HepG2 (cell line): ENCODE measurements around the gene NEK5. TPM values are rescaled to one million over a fixed set of nuclear protein-coding genes. Genes with fewer than 3 reads are reported as not detected.

Experiments
- ATF2 ChIP-seq: sonication (generic); formaldehyde crosslinking; IDR thresholded peaks from 2 replicates; pipeline ENCODE4 v1.4.0; 2020; ENCODE audit warnings: missing genetic modification reagents
- DDIT3 ChIP-seq: sonication (generic); formaldehyde crosslinking; IDR thresholded peaks from 2 replicates; pipeline ENCODE4 v1.4.0; 2020; ENCODE audit warnings: mild to moderate bottlenecking, missing genetic modification reagents
- EP300 ChIP-seq, 3 experiments: sonication (generic) in 1 of 3; formaldehyde crosslinking in 1 of 3; IDR thresholded peaks; 2 replicates each; pipeline versions ENCODE4 v1.5.1 to v1.6.1; 2011 to 2020; ENCODE audit warnings: low read depth in 2 of 3, low read length in 2 of 3, borderline replicate concordance in 1 of 3, improper control_type of control experiment in 1 of 3, mild to moderate bottlenecking in 1 of 3, missing genetic modification reagents in 1 of 3, moderate library complexity in 1 of 3
- GATAD1 ChIP-seq: IDR thresholded peaks from 2 replicates; pipeline ENCODE4 v1.6.1; 2016; ENCODE audit warnings: missing genetic modification reagents, missing compliant biosample characterization
- HDAC2 ChIP-seq: sonication (generic); formaldehyde crosslinking; IDR thresholded peaks from 2 replicates; pipeline ENCODE4 v1.4.0; 2020; ENCODE audit warnings: missing genetic modification reagents
- HNF4A ChIP-seq: sonication (generic); formaldehyde crosslinking; IDR thresholded peaks from 2 replicates; pipeline ENCODE4 v1.4.0; 2020; ENCODE audit warnings: missing genetic modification reagents
- KAT7 ChIP-seq: IDR thresholded peaks from 2 replicates; pipeline ENCODE4 v1.6.1; 2018; ENCODE audit warnings: borderline replicate concordance, missing compliant biosample characterization
- MBD4 ChIP-seq: IDR thresholded peaks from 2 replicates; pipeline ENCODE4 v1.6.1; 2012; ENCODE audit warnings: low read length, inconsistent platforms, borderline replicate concordance
- MEIS1 ChIP-seq: sonication (generic); formaldehyde crosslinking; IDR thresholded peaks from 2 replicates; pipeline ENCODE4 v1.9.0; 2021; ENCODE audit warnings: mild to moderate bottlenecking, missing genetic modification reagents, moderate library complexity, borderline replicate concordance
- NFE2L1 ChIP-seq: sonication (generic); formaldehyde crosslinking; IDR thresholded peaks from 2 replicates; pipeline ENCODE4 v1.4.0; 2020; ENCODE audit warnings: missing genetic modification reagents, mild to moderate bottlenecking, borderline replicate concordance
- NONO ChIP-seq, 2 experiments: fragments of 450-650 bp in 1 of 2; sonication (generic) in 1 of 2; formaldehyde crosslinking in 1 of 2; IDR thresholded peaks in 1 of 2; conservative IDR thresholded peaks in 1 of 2; 2 replicates each; pipeline versions ENCODE4 v1.6.1 to v1.8.0; 2017 to 2022; ENCODE audit warnings: mild to moderate bottlenecking in 1 of 2, missing genetic modification reagents in 1 of 2, moderate library complexity in 1 of 2
- RERE ChIP-seq: IDR thresholded peaks from 2 replicates; pipeline ENCODE4 v1.6.1; 2016; ENCODE audit warnings: low read depth, missing genetic modification reagents, missing compliant biosample characterization
- THAP11 ChIP-seq: IDR thresholded peaks from 2 replicates; pipeline ENCODE4 v1.6.1; 2016; ENCODE audit warnings: missing biosample characterization, missing genetic modification reagents
- ZMYM4 ChIP-seq: sonication (generic); formaldehyde crosslinking; IDR thresholded peaks from 2 replicates; pipeline ENCODE4 v1.8.1; 2023; ENCODE audit warnings: mild to moderate bottlenecking, missing genetic modification reagents
- ZNF224 ChIP-seq: sonication (generic); formaldehyde crosslinking; IDR thresholded peaks from 2 replicates; pipeline ENCODE4 v1.5.0; 2020; ENCODE audit warnings: mild to moderate bottlenecking, missing genetic modification reagents
- ZNF234 ChIP-seq: sonication (generic); formaldehyde crosslinking; conservative IDR thresholded peaks from 2 replicates; pipeline ENCODE4 v1.5.1; 2020; ENCODE audit warnings: mild to moderate bottlenecking, missing genetic modification reagents
- ZNF382 ChIP-seq: sonication (generic); formaldehyde crosslinking; IDR thresholded peaks from 2 replicates; pipeline ENCODE4 v1.5.0; 2020; ENCODE audit warnings: missing genetic modification reagents, mild to moderate bottlenecking, borderline replicate concordance
- ZNF441 ChIP-seq: sonication (generic); formaldehyde crosslinking; IDR thresholded peaks from 2 replicates; pipeline ENCODE4 v1.7.0; 2021; ENCODE audit warnings: missing genetic modification reagents, borderline replicate concordance
- ZNF816 ChIP-seq: sonication (generic); formaldehyde crosslinking; IDR thresholded peaks from 2 replicates; pipeline ENCODE4 v1.8.0; 2022; ENCODE audit warnings: missing genetic modification reagents, mild to moderate bottlenecking, borderline replicate concordance
- ZNF883 ChIP-seq: sonication (generic); formaldehyde crosslinking; IDR thresholded peaks from 2 replicates; pipeline ENCODE4 v1.5.1; 2020; ENCODE audit warnings: mild to moderate bottlenecking, missing genetic modification reagents; ENCODE audit errors: not compliant biosample characterization
- ZSCAN31 ChIP-seq: sonication (generic); formaldehyde crosslinking; IDR thresholded peaks from 2 replicates; pipeline ENCODE4 v1.5.0; 2020; ENCODE audit warnings: low read depth, mild to moderate bottlenecking, missing genetic modification reagents
- polyA plus RNA-seq, 8 experiments: library from polyadenylated mRNA; depleted of rRNA in 3 of 8; stranded (reverse) in 7 of 8; unstranded in 1 of 8; fragments of >200 nt; fragmentation: Illumina TruSeq in 4 of 8; extraction: Trizol in 4 of 8; gene quantifications; 2 replicates each; pipeline versions ENCODE4 v1.2.1 to v1.2.3, GENCODE V29; 2011 to 2016; ENCODE audit warnings: low read depth in 4 of 8, missing spikeins in 1 of 8, mixed read lengths in 1 of 8; ENCODE audit not compliant: insufficient read depth in 1 of 8
- total RNA-seq, 5 experiments: library from RNA; depleted of rRNA; stranded (reverse); fragments of >200 nt; fragmentation: Illumina TruSeq; extraction: Trizol; gene quantifications; 2 replicates each; pipeline ENCODE4 v1.2.3, GENCODE V29; 2016; ENCODE audit warnings: low read depth in 1 of 5

The NEK5 gene
- total and polyA plus RNA-seq, 2 of the 13 experiments (the other 11 are each of a cell fraction or from before 2014, with no cell fraction given): 0.12 to 0.22 TPM

GRCh38 chr13:52025475-52026245 is 103.2 kb downstream of the NEK5 start (continued):
- TF ChIP-seq ZMYM4 (peak; percentile 82), ZNF883 (CRISPR knock-in tag) (no peak), ZNF234 (CRISPR knock-in tag) (no peak), MEIS1 (CRISPR knock-in tag) (peak; percentile 72; the same call in 1 of the 2 replicates), ZNF382 (CRISPR knock-in tag) (no peak), RERE (CRISPR knock-in tag) (peak; percentile 84; the same call in 1 of the 2 replicates), DDIT3 (CRISPR knock-in tag) (peak; percentile 62; the same call in 1 of the 2 replicates), ZSCAN31 (CRISPR knock-in tag) (no peak), HNF4A (peak; percentile 96), KAT7 (CRISPR knock-in tag) (no peak), HDAC2 (CRISPR knock-in tag) (peak; percentile 87), NONO (IDR thresholded peaks at IDR 0.05) (no peak), NONO (CRISPR knock-in tag; conservative IDR thresholded peaks at IDR 0.05) (peak; percentile 70), ZNF441 (CRISPR knock-in tag) (no peak), ATF2 (CRISPR knock-in tag) (peak; percentile 90), ZNF816 (CRISPR knock-in tag) (no peak), GATAD1 (CRISPR knock-in tag) (peak; percentile 35; the same call in 1 of the 2 replicates), THAP11 (CRISPR knock-in tag) (peak; percentile 70), NFE2L1 (no peak), ZNF224 (CRISPR knock-in tag) (no peak), MBD4 (peak; percentile 90), EP300 (IDR thresholded peaks at IDR 0.05; ENCODE audit: low read depth in 2 of 2, low read length in 2 of 2) (peak; percentile 73 to 97; a peak in 3 of 4 replicates), EP300 (CRISPR knock-in tag; IDR thresholded peaks at IDR 0.05; ENCODE audit: borderline replicate concordance) (peak; percentile 82)
